ENCODE measurements around the gene NEMP1. TPM values are rescaled to one million over a fixed set of nuclear protein-coding genes. Genes with fewer than 3 reads are reported as not detected.

Gene NEMP1
- total and polyA plus RNA-seq, 2 of the 8 experiments (the other 6 are each of a cell fraction or from before 2014, with no cell fraction given) = 30.1 to 43.2 TPM

- peak overlapping the region; percentile 81 to 89 for H3K4me2 ChIP-seq (ENCODE audit: insufficient read depth in 1 of 2, low read depth in 2 of 2, low read length in 2 of 2)
- H4K5ac ChIP-seq (ENCODE audit: insufficient read length, low read depth, low read length) = peak overlapping the region; percentile 95
- peak overlapping the region; percentile 94 for H3K56ac ChIP-seq (replicated peaks; ENCODE audit: insufficient read length, low read depth, low read length)
- peaks cover 2 to 11% of the 10 kb centered on the region in 2 experiments for H4K20me1 ChIP-seq (replicated peaks in 1 of 2; ENCODE audit: control insufficient read depth in 1 of 2, insufficient read depth in 2 of 2, low read length in 2 of 2)
- peak overlapping the region; percentile 45 to 79 (median 62) for H3K4me3 ChIP-seq (ENCODE audit: extremely low read depth in 1 of 4, insufficient read depth in 2 of 4, low read depth in 3 of 4, low read length in 4 of 4)
- H2BK120ac ChIP-seq (replicated peaks; ENCODE audit: low read depth, low read length) = peak overlapping the region; percentile 94
- ChIA-PET CTCF (ENCODE audit: partially characterized antibody) (interaction anchor here (1.2 to 14.0 kb wide), 6 partner anchors 16 to 139 kb away, joined by 3 to 325 read pairs (median 4); partner anchors contain the start of genes STAT6 and TAC3), POLR2A (ENCODE audit: partially characterized antibody) (interaction anchor here (0.5 to 16.5 kb wide), 10 partner anchors 9 to 372 kb away, joined by 3 to 352 read pairs (median 7); partner anchors contain the start of genes GLI1, NEMP1, STAT6 and TAC3)
- H3K4me1 ChIP-seq (replicated peaks in 1 of 4; ENCODE audit: control insufficient read depth in 3 of 4, insufficient read depth in 4 of 4, low read length in 3 of 4) = peaks cover 0 to 20% (median 11%) of the 10 kb centered on the region in 4 experiments; a peak in 6 of 7 replicates
- peak overlapping the region; percentile 94; the same call in 1 of the 2 replicates for H2BK12ac ChIP-seq (ENCODE audit: low read depth, low read length)
- H2AK5ac ChIP-seq (ENCODE audit: low read depth, low read length) = peak overlapping the region; percentile 30; the same call in 1 of the 2 replicates
- peaks cover 25% of the 10 kb centered on the region for H3K23me2 ChIP-seq (ENCODE audit: low read depth, low read length)
- H2BK5ac ChIP-seq (ENCODE audit: low read depth, low read length) = peak overlapping the region; percentile 96
- H3K27me3 ChIP-seq (replicated peaks in 1 of 4; ENCODE audit: control insufficient read depth in 3 of 4, extremely low read depth in 1 of 4, insufficient read depth in 3 of 4, low read length in 3 of 4) = no peaks in the 10 kb centered on the region
- FAIRE-seq = no peak
- peaks cover 8 to 16% (median 11%) of the 10 kb centered on the region in 4 experiments; a peak in 6 of 8 replicates for H3K36me3 ChIP-seq (ENCODE audit: control insufficient read depth in 2 of 4, insufficient read depth in 4 of 4, low read length in 3 of 4)
- no peak overlapping the region for H2AFZ ChIP-seq (ENCODE audit: low read length)
- H2BK20ac ChIP-seq (ENCODE audit: low read length) = peak overlapping the region; percentile 90; the same call in 1 of the 2 replicates
- 2% methylated on average over 33 of the region's 37 CpGs; no CpG with 5 or more reads in 1 of the 2 experiments for WGBS, 2 experiments (ENCODE audit: extremely low coverage in 1 of 2, insufficient coverage in 1 of 2, insufficient read length in 1 of 2, insufficient replicate concordance in 2 of 2, low coverage in 1 of 2, low lambda C conversion rate in 2 of 2, missing lambda C conversion rate in 1 of 2)
- H3K23ac ChIP-seq (ENCODE audit: insufficient read length) = no peak overlapping the region
- peaks cover 0 to 18% of the 10 kb centered on the region in 2 experiments; a peak in 1 of 4 replicates for H3K79me2 ChIP-seq (ENCODE audit: control insufficient read depth in 1 of 2, insufficient read depth in 2 of 2, low read length in 2 of 2)
- H3K79me1 ChIP-seq (ENCODE audit: low read depth, low read length) = peaks cover 4% of the 10 kb centered on the region; the same call in 1 of the 2 replicates
- H3K9me3 ChIP-seq (ENCODE audit: insufficient read depth in 2 of 2, low read depth in 1 of 2, low read length in 1 of 2) = no peaks in the 10 kb centered on the region
- H4K8ac ChIP-seq (ENCODE audit: extremely low read depth, insufficient read depth, low read length) = peak overlapping the region; percentile 93
- H2BK15ac ChIP-seq (ENCODE audit: low read length) = no peak overlapping the region
- peak overlapping the region in 3 of 4 experiments; percentile 74 to 75 (median 75); a peak in 6 of 7 replicates for H3K9ac ChIP-seq (replicated peaks in 1 of 4; ENCODE audit: extremely low read depth in 1 of 4, low read depth in 3 of 4, low read length in 3 of 4)
- H3K14ac ChIP-seq (ENCODE audit: insufficient read length) = no peak overlapping the region
- peak in 1 of 2 experiments; percentile 85 for DNase-seq (ENCODE audit: low read depth in 1 of 2, low spot score in 2 of 2)
- H3K4ac ChIP-seq (replicated peaks; ENCODE audit: insufficient read length, low read depth, low read length) = peak overlapping the region; percentile 69
- H4K91ac ChIP-seq (replicated peaks; ENCODE audit: insufficient read length, low read length) = peak overlapping the region; percentile 98
- H3K27ac ChIP-seq (ENCODE audit: low read depth, low read length) = peak overlapping the region; percentile 84
- peak overlapping the region; percentile 97 for H3K18ac ChIP-seq (ENCODE audit: extremely low read depth, low read length)
- TF ChIP-seq ATF2 (IDR thresholded peaks at IDR 0.05; ENCODE audit: low read length) (no peak), POU5F1 (IDR thresholded peaks at IDR 0.05; ENCODE audit: low read depth, low read length) (no peak), BRCA1 (IDR thresholded peaks at IDR 0.05; ENCODE audit: low read depth, low read length) (no peak), CBX8 (IDR thresholded peaks at IDR 0.05; ENCODE audit: borderline replicate concordance, low read depth, low read length) (no peak), ATF3 (IDR thresholded peaks at IDR 0.05; ENCODE audit: insufficient read depth, low read depth, low read length) (no peak), SIN3A (conservative IDR thresholded peaks at IDR 0.05 in 1 of 2, IDR thresholded peaks at IDR 0.05 in 1 of 2; ENCODE audit: low read depth in 1 of 2, low read length in 2 of 2) (peak in 1 of 2 experiments; percentile 32; a peak in 1 of 4 replicates), GABPA (IDR thresholded peaks at IDR 0.05; ENCODE audit: borderline replicate concordance, insufficient read depth, low read length) (no peak)
These were observed 9.2 kb upstream of the NEMP1 start for GRCh38 chr12:57087691-57088353.
